ENCODE data around the gene TUB. TPM values are rescaled to one million over a fixed set of nuclear protein-coding genes. Genes with fewer than 3 reads are reported as not detected.
A peak's percentile ranks its signal among the peaks of the same experiment; 100 is the strongest.

The TUB gene
- total RNA-seq, 4 donors from 2014 or later: 16.3 to 25.8 (median 22.7) TPM

DNA sequence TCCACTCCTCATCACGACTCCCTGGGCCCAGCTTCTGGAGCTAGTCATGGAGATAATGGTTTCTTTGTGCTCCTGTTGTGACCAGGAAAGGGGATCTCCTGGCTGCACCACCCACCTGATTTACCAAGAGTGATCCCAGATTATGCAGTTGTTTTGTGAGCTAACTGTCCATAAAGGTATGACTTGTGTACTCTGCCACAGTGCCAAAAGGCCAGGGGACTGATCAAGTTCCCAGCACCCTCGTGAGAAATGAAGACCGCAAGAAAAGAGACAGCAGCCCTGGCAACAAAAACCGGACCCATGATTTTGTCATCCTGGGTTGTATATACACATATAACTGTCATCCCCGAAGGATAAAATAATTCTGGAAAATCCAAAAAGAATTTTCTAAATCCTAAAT is 26.6 kb downstream of the TUB start:
- intact Hi-C loops (cut with DNase I): no loop called here
- Histone ChIP-seq H3K27me3 (no peaks in the 10 kb centered on the region), H3K9me3 (no peaks in the 10 kb centered on the region), H3K27ac (peak overlapping the region in 1 of 3 donors; percentile 52), H3K36me3 (peaks cover 0 to 4% of the 10 kb centered on the region in 2 donors), H3K4me3 (replicated peaks in 1 of 3) (no peak overlapping the region), H3K4me1 (peaks cover 7 to 23% of the 10 kb centered on the region in 2 donors)
- WGBS, 2 donors: 88 to 90% methylated on average over 5 of the region's 5 CpGs
- TF ChIP-seq, protein P1, sequence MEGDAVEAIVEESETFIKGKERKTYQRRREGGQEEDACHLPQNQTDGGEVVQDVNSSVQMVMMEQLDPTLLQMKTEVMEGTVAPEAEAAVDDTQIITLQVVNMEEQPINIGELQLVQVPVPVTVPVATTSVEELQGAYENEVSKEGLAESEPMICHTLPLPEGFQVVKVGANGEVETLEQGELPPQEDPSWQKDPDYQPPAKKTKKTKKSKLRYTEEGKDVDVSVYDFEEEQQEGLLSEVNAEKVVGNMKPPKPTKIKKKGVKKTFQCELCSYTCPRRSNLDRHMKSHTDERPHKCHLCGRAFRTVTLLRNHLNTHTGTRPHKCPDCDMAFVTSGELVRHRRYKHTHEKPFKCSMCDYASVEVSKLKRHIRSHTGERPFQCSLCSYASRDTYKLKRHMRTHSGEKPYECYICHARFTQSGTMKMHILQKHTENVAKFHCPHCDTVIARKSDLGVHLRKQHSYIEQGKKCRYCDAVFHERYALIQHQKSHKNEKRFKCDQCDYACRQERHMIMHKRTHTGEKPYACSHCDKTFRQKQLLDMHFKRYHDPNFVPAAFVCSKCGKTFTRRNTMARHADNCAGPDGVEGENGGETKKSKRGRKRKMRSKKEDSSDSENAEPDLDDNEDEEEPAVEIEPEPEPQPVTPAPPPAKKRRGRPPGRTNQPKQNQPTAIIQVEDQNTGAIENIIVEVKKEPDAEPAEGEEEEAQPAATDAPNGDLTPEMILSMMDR (IDR thresholded peaks at IDR 0.05): no peak
- no peak for TF ChIP-seq POLR2A (IDR thresholded peaks at IDR 0.05)
- DNase-seq: no peak

DNA sequence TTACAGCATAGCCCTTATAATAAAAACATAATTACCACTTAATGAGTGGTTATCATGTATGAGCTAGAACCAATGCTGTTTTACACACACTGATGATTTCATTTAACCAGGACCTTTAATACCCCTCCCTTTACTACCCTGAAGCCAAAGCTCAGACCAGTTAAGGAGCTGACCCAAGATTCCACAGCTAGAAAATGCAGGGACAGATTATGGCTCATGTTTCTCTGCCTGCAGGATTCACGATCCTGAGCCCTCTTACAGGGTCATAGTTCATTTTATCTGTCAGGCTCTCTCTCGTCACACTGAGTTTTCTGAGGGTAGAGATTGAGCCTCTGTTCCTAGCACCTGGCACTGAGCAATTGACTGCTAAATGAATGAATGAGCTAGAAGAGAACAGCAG is 27.4 kb downstream of the TUB start:
- intact Hi-C loops (cut with DNase I): no loop called here
- Histone ChIP-seq H3K27ac (peak overlapping the region in 1 of 3 donors; percentile 52), H3K27me3 (no peaks in the 10 kb centered on the region), H3K4me1 (peaks cover 7 to 23% of the 10 kb centered on the region in 2 donors), H3K4me3 (replicated peaks in 1 of 3) (no peak overlapping the region), H3K36me3 (peaks cover 0 to 4% of the 10 kb centered on the region in 2 donors), H3K9me3 (no peaks in the 10 kb centered on the region)
- TF ChIP-seq POLR2A (IDR thresholded peaks at IDR 0.05): no peak
- TF ChIP-seq, protein P1 (IDR thresholded peaks at IDR 0.05): no peak
- DNase-seq: no peak
- 92 to 97% methylated on average over 2 of the region's 2 CpGs for WGBS, 2 donors

DNA sequence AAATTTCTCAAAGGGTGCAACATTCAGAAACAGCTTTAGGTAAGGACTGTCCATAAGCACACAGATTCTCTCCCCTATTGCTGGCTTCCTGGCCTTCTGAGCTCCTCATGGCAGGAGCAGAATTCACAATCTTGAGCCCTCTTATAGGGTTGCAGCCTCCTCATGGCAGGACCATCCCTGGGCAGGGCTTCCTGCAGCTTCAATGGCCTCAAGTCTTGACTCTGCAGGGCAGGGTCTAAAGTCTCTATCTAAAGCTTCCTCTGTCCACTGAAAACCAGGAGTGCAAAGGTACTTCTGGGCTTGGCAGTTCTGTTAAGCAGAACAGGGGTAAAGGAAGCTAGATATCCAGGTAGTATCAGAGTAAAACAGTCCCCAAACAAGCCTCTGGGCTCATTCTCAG is 28.7 kb downstream of the TUB start:
- no peak for TF ChIP-seq POLR2A (IDR thresholded peaks at IDR 0.05)
- TF ChIP-seq, protein P1 (IDR thresholded peaks at IDR 0.05): no peak
- Histone ChIP-seq H3K27me3 (no peaks in the 10 kb centered on the region), H3K27ac (no peak overlapping the region), H3K4me3 (replicated peaks in 1 of 3) (no peak overlapping the region), H3K36me3 (peaks cover 0 to 4% of the 10 kb centered on the region in 2 donors), H3K9me3 (no peaks in the 10 kb centered on the region), H3K4me1 (peaks cover 7 to 23% of the 10 kb centered on the region in 2 donors)
- DNase-seq: no peak
- intact Hi-C loops (cut with DNase I): no loop called here

DNA sequence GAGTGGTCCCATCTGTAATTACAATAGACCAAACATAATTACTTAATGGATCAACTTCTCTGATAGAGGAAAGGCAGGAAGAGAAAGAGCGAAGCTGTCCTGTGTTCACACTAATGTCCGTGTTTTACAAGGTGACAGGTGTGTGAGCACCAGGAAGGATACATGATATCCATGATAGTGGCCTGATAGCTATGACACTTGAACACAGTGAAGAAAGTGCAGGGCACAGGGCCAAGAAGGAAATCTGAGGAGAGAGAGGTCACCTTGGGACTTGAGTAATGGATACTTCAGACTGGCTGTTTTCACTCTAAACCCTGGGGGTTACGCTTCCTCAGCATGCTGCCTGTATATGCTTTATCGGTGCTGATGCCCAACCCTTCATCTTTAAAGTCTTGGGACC is 29.4 kb downstream of the TUB start:
- Histone ChIP-seq H3K27me3 (no peaks in the 10 kb centered on the region), H3K9me3 (no peaks in the 10 kb centered on the region), H3K4me1 (peaks cover 7 to 23% of the 10 kb centered on the region in 2 donors), H3K4me3 (replicated peaks in 1 of 3) (no peak overlapping the region), H3K36me3 (peaks cover 0 to 4% of the 10 kb centered on the region in 2 donors), H3K27ac (no peak overlapping the region)
- DNase-seq: no peak
- WGBS, 2 donors: 86 to 90% methylated on average over 4 of the region's 4 CpGs
- TF ChIP-seq, protein P1 (IDR thresholded peaks at IDR 0.05): no peak
- no peak for TF ChIP-seq POLR2A (IDR thresholded peaks at IDR 0.05)
- intact Hi-C loops (cut with DNase I): no loop called here

DNA sequence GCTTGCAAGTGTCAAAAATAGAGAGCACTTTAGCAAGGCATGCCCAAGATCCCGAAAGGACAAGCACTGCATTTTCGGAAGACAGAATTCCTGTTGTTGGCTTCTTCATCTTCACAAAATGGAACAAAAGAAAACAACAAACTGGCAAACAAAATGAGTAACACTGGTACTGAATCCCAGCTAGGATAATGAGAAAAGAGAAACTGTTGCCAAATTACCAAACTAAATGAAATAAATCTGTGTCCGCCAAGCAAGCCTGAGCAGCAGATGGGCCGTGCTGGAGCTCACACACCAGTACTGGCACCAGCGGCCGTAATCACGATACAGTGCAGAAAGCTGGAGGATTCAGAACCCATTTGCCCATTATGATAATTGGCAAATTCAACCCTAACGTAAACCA is 30.6 kb downstream of the TUB start:
- no peak for DNase-seq
- intact Hi-C loops (cut with DNase I): no loop called here
- no peaks in the 10 kb centered on the region for H3K9me3 ChIP-seq
- H3K27me3 ChIP-seq: no peaks in the 10 kb centered on the region
- H3K4me1 ChIP-seq: peaks cover 7 to 23% of the 10 kb centered on the region in 2 donors
- no peak for TF ChIP-seq POLR2A (IDR thresholded peaks at IDR 0.05)
- TF ChIP-seq, protein P1 (IDR thresholded peaks at IDR 0.05): no peak
- no peak overlapping the region for H3K27ac ChIP-seq
- no peak overlapping the region for H3K4me3 ChIP-seq (replicated peaks in 1 of 3)
- WGBS, 2 donors: 79 to 88% methylated on average over 8 of the region's 8 CpGs
- H3K36me3 ChIP-seq: peaks cover 0 to 1% of the 10 kb centered on the region in 2 donors
